NB4 (cell line): ENCODE measurements around the gene ACOT9.

ENCODE experiments used
- DNase-seq: peaks from one replicate; pipeline ENCODE4 v3.0.0; 2010; ENCODE audit warnings: low read depth
- H3K4me3 ChIP-seq: one replicate; pipeline ENCODE4 v1.5.1; 2011; ENCODE audit warnings: mild to moderate bottlenecking, low read depth, low read length, moderate library complexity
- MYC ChIP-seq: IDR thresholded peaks from 2 replicates; pipeline ENCODE4 v1.6.1; 2011; ENCODE audit warnings: low read depth, low read length
- POLR2A ChIP-seq: IDR thresholded peaks from 2 replicates; pipeline ENCODE4 v1.6.1; 2011; ENCODE audit warnings: mild to moderate bottlenecking; ENCODE audit not compliant: insufficient read length; ENCODE audit errors: extremely low read depth
- TF ChIP-seq, protein P1 (sequence below): IDR thresholded peaks from 2 replicates; pipeline ENCODE4 v1.6.1; 2011; ENCODE audit warnings: low read depth, low read length
- TF ChIP-seq, protein P2 (sequence below): IDR thresholded peaks from one replicate; pipeline ENCODE4 v1.5.1; 2012; ENCODE audit warnings: low read depth, low read length

ACOT9 gene, protein sequence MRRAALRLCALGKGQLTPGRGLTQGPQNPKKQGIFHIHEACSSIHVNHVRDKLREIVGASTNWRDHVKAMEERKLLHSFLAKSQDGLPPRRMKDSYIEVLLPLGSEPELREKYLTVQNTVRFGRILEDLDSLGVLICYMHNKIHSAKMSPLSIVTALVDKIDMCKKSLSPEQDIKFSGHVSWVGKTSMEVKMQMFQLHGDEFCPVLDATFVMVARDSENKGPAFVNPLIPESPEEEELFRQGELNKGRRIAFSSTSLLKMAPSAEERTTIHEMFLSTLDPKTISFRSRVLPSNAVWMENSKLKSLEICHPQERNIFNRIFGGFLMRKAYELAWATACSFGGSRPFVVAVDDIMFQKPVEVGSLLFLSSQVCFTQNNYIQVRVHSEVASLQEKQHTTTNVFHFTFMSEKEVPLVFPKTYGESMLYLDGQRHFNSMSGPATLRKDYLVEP

DNA sequence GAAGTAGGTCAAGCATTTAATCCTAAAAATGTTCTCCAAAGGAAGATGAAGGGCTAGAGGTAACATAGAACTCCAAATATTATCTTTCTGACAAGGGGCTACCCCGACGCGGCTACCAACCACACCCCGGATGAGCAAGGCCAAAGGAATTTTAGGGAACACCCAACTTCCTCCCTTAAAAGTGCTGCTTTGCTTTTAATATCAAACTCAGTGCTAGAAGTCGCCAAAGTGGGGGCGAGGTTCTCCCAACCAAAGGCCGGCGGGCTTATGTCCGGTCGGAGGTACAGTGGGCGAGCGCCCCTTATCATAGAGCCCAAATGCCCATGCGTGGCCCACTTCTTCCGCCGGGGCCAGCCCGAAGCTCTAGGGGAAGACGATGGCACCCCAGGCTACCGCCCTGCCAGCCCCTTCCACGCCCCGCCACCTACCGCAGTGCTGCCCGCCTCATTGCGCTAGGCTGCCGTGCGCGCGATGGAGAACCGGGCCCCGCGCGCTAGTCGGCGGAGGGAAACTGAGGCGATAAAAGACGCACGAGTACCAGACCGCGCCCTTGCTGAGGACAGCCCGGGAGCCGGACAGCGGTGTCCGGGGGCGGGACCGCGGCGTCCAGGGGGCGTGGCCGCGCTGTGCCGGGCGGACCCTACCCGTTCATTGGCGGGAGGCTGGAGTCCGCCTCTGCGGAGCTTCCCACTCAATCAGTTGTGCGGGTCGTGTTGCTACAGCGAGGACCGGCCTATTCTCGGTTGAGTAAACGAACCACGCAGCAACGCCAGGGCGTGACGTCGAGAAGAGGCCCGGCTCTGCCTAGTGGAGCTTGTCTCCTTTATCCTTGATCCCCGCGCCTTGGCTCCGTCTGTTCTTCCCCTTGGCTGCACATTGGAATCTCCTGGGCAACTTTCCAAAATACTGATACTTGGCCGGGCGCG, at the start of gene ACOT9:
Gene ACOT9 (minus strand): TSS at position 580 of the 926 bp plus-strand sequence. CDS start 132 bp downstream, at position 448.
- TF ChIP-seq POLR2A (peak; percentile 49), MYC (no peak)
- TF ChIP-seq, protein P1, sequence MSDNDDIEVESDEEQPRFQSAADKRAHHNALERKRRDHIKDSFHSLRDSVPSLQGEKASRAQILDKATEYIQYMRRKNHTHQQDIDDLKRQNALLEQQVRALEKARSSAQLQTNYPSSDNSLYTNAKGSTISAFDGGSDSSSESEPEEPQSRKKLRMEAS, result peak; percentile 26; the same call in 1 of the 2 replicates
- H3K4me3 ChIP-seq, result peak within 1 kb of the TSS; percentile 67
- DNase-seq, result peak; percentile 87

DNA sequence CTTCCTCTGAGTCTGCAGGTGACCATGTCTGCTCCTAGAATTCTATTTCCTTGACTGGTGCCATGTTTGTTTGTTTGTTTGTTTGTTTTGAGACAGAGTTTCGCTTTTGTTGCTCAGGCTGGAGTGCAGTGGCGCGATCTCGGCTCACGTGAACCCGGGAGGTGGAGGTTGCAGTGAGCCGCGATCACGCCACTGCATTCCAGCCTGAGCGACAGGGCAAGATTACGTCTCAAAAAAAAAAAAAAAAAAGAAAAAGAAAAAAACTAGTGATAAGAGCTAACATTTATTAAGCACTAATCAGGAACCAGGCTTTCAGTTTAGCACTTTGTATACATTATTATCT, 47.0 kb upstream of the ACOT9 start:
- H3K4me3 ChIP-seq, result no peak overlapping the region
- TF ChIP-seq, protein P1, result no peak
- TF ChIP-seq MYC, result no peak
- TF ChIP-seq POLR2A, result no peak
- TF ChIP-seq, protein P2, sequence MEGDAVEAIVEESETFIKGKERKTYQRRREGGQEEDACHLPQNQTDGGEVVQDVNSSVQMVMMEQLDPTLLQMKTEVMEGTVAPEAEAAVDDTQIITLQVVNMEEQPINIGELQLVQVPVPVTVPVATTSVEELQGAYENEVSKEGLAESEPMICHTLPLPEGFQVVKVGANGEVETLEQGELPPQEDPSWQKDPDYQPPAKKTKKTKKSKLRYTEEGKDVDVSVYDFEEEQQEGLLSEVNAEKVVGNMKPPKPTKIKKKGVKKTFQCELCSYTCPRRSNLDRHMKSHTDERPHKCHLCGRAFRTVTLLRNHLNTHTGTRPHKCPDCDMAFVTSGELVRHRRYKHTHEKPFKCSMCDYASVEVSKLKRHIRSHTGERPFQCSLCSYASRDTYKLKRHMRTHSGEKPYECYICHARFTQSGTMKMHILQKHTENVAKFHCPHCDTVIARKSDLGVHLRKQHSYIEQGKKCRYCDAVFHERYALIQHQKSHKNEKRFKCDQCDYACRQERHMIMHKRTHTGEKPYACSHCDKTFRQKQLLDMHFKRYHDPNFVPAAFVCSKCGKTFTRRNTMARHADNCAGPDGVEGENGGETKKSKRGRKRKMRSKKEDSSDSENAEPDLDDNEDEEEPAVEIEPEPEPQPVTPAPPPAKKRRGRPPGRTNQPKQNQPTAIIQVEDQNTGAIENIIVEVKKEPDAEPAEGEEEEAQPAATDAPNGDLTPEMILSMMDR, result no peak
- DNase-seq, result no peak

DNA sequence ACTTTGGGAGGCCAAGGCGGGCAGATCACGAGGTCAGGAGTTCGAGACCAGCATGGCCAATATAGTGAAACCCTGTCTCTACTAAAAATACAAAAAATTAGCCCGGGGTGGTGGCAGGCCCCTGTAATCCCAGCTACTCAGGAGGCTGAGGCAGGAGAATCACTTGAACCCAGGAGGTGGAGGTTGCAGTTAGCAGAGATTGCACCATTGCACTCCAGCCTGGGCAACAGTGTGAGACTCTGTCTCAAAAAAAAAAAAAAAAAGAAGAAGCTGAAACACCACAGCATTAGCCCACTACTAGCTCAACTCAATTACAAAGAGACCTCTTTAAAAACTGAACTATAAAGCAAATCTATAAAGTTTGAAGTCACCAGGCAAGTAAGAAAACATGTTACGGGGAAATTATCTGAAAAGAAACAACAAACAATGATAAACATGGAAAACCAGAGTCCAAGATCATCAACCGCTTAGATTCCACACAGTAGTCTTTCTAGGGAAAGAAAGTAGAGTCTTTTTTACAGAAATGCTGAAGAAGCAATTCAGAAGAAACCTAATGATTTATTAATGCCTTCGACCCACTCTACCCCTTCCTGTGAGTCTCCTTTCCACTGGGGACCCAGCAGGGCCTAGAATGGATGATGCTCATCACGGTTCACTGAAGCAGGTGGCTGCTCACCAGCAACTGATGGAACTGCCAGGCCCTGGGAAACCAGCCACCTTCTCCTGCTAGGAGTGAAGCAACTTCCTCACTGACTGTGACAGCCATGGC, 46.5 kb upstream of the ACOT9 start:
- H3K4me3 ChIP-seq, result no peak overlapping the region
- TF ChIP-seq MYC (no peak), POLR2A (no peak)
- TF ChIP-seq, protein P2, result no peak
- no peak for DNase-seq

DNA sequence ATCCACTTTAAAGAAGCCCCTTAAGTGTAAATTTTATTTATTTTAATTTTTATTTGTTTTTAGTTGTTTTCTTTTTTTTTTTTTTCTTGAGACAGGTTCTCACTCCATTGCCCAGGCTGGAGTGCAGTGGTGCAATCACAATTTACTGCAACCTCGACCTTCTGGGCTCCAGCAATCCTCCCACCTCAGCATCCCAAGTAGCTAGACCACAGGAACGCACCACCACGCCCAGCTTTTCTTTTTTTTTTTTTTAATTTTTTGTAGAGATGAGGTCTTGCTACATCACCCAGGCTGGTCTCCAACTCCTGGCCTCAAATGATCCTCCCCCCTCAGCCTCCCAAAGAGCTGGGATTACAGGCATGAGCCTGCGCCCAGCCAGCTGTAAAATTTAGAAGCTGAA, 45.9 kb upstream of the ACOT9 start:
- no peak overlapping the region for H3K4me3 ChIP-seq
- TF ChIP-seq MYC, result no peak
- TF ChIP-seq, protein P1, result no peak
- TF ChIP-seq, protein P2, result no peak
- no peak for TF ChIP-seq POLR2A
- DNase-seq, result peak; percentile 45

DNA sequence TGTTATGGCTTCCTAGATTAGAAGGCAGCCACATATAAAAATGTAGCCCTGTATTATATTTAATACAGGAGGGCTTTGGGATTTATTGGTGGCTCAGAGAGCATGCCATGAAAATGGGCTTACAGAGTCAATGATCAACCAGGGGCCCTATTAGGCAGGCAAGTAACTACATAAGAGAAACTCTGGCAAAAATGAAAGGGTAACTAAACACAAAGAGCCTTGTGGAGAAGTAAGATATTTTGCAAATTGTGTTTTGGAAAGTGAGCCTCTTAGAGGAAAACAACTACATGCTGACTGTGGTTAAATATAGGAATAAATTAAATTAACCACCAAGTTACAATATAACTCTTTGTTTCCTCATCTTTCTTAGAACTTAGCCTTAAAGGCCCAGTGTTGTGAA, 45.4 kb upstream of the ACOT9 start:
- TF ChIP-seq, protein P2, result no peak
- TF ChIP-seq MYC (no peak), POLR2A (no peak)
- TF ChIP-seq, protein P1, result no peak
- no peak overlapping the region for H3K4me3 ChIP-seq
- DNase-seq, result no peak

DNA sequence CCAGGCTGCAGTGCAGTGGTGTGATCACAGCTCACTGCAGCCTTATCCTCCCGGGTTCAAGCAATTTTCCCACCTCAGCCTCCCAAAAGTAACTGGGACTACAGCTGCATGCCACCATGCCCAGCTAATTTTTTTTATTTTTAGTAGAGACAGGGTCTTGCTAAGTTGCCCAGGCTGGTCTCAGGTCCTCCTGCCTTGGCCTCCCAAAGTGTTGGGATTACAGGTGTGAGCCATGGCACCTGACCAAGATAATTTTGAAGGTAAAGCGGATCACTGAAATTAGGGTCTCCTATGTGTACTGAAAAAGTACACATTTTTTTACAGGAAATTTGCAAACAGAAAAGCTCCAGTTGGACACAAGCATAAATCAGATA, 44.7 kb upstream of the ACOT9 start:
- TF ChIP-seq MYC, result no peak
- TF ChIP-seq, protein P1, result no peak
- TF ChIP-seq, protein P2, result no peak
- TF ChIP-seq POLR2A, result no peak
- DNase-seq, result no peak
- H3K4me3 ChIP-seq, result no peak overlapping the region
